Fibroblast of lung (primary cell): Measurements from ENCODE around the gene PAPOLG. TPM values are rescaled to one million over a fixed set of nuclear protein-coding genes. Genes with fewer than 3 reads are reported as not detected.

ENCODE experiments used
- DNase-seq, 2 donors: peaks; one replicate each; pipeline versions ENCODE4 v3.0.0 to v3.0.0-alpha.2; 2010; ENCODE audit warnings: low read depth in 2 of 2
- H2AFZ ChIP-seq: 2 replicates; pipeline ENCODE4 v1.5.1; 2012; ENCODE audit warnings: low read length, control low read depth, inconsistent platforms
- H3K27ac ChIP-seq: 2 replicates; pipeline ENCODE4 v1.5.1; 2011; ENCODE audit warnings: low read length, control low read depth; ENCODE audit not compliant: insufficient read depth
- H3K27me3 ChIP-seq: 2 replicates; pipeline ENCODE4 v1.5.1; 2011; ENCODE audit warnings: mild to moderate bottlenecking, low read length; ENCODE audit not compliant: control insufficient read depth, insufficient read depth
- H3K36me3 ChIP-seq: 2 replicates; pipeline ENCODE4 v1.5.1; 2011; ENCODE audit warnings: low read length; ENCODE audit not compliant: control insufficient read depth, insufficient read depth
- H3K4me1 ChIP-seq: 2 replicates; pipeline ENCODE4 v1.5.1; 2011; ENCODE audit warnings: low read length; ENCODE audit not compliant: control insufficient read depth, insufficient read depth; ENCODE audit errors: extremely low read depth
- H3K4me2 ChIP-seq: 2 replicates; pipeline ENCODE4 v1.5.1; 2011; ENCODE audit warnings: low read length, control low read depth; ENCODE audit not compliant: insufficient read depth; ENCODE audit errors: extremely low read depth
- H3K4me3 ChIP-seq, 4 experiments: fragments of 200-600 bp in 1 of 4; sonication (generic) in 1 of 4; replicated peaks in 1 of 4; 2 replicates each; pipeline ENCODE4 v1.5.1; 2011 to 2016; ENCODE audit warnings: low read length in 4 of 4, low read depth in 3 of 4, mild to moderate bottlenecking in 3 of 4, control low read depth in 2 of 4, inconsistent platforms in 1 of 4, mixed read lengths in 1 of 4; ENCODE audit not compliant: insufficient read depth in 1 of 4; ENCODE audit errors: control extremely low read depth in 1 of 4
- H3K79me2 ChIP-seq: 2 replicates; pipeline ENCODE4 v1.5.1; 2012; ENCODE audit warnings: mild to moderate bottlenecking, low read length, inconsistent platforms; ENCODE audit not compliant: control insufficient read depth, insufficient read depth
- H3K9ac ChIP-seq: 2 replicates; pipeline ENCODE4 v1.5.1; 2011; ENCODE audit warnings: mild to moderate bottlenecking, low read length, control low read depth; ENCODE audit not compliant: insufficient read depth
- H3K9me3 ChIP-seq: 2 replicates; pipeline ENCODE4 v1.5.1; 2012; ENCODE audit warnings: low read depth, low read length; ENCODE audit not compliant: control insufficient read depth, insufficient read depth
- H4K20me1 ChIP-seq: 2 replicates; pipeline ENCODE4 v1.5.1; 2011; ENCODE audit warnings: low read length; ENCODE audit not compliant: control insufficient read depth, insufficient read depth; ENCODE audit errors: extremely low read depth
- CTCF ChIP-seq, 2 donors: IDR thresholded peaks in 1 of 2; conservative IDR thresholded peaks in 1 of 2; 1 replicate in 1 of 2; 2 replicates in 1 of 2; pipeline ENCODE4 v1.5.1; 2011 to 2012; ENCODE audit warnings: low read length in 2 of 2, control low read depth in 1 of 2, inconsistent platforms in 1 of 2, low read depth in 1 of 2, mild to moderate bottlenecking in 1 of 2
- EZH2 ChIP-seq: IDR thresholded peaks from 2 replicates; pipeline ENCODE4 v1.5.1; 2012; ENCODE audit warnings: low read length, control low read depth, mild to moderate bottlenecking; ENCODE audit errors: missing control alignments
- polyA plus RNA-seq, 2 donors: library from polyadenylated mRNA; depleted of rRNA in 1 of 2; stranded (reverse) in 1 of 2; unstranded in 1 of 2; fragments of >200 nt; gene quantifications; 2 replicates each; pipeline ENCODE4 v1.2.1, GENCODE V29; 2011 to 2012; ENCODE audit warnings: missing spikeins in 1 of 2
- total RNA-seq: library from RNA; depleted of rRNA; stranded (reverse); fragments of >200 nt; gene quantifications from 2 replicates; pipeline ENCODE4 v1.2.1, GENCODE V29; 2014

PAPOLG gene
- total and polyA plus RNA-seq, 2 donors (not counting 1 experiment from before 2014, with no cell fraction given): 11.2 to 11.9 TPM

DNA sequence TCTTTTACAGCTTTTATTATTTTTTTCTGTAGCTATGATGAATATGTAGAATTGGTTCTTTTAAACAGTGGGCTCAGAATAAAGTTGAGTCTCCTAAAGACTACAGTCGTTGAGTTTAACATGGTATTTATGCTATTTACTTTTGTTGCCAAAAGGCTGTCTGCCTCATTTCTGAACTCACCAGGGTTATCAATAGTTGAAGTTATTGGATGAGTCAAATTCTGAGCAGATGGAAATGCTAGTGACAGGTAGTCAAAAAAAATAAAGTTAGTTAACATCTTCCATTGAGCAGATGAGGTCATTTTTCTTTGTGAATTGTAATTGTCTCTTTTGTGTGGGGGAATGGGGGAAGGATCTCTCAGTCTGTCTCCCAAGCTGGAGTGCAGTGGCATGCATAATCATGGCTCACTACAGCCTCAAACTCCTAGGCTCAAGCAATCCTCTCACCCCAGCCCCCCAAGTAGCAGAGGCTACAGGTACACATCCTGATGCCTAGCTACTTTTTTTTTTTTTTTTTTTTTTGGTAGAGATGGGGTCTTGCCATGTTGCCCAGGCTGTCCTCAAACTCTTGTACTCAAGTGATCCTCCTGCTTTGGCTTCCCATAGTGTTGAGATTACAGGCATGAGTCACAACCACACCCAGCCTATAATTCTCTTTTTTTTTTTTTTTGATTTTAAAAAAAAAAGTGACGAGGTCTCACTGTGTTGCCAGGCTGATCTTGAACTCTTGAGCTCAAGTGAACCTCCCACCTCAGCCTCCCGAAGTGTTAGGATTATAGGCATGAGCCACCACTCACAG, 8.9 kb downstream of the PAPOLG start:
- peak; percentile 16 to 32 for DNase-seq
- no peaks in the 10 kb centered on the region for H3K79me2 ChIP-seq
- H3K36me3 ChIP-seq: peaks cover 9% of the 10 kb centered on the region

GRCh38 chr2:60766283-60766682, 10.2 kb downstream of the PAPOLG start:
- Histone ChIP-seq H3K4me2 (no peak overlapping the region), H3K4me3 (no peak overlapping the region), H3K9me3 (no peaks in the 10 kb centered on the region), H3K36me3 (peaks cover 6% of the 10 kb centered on the region), H3K9ac (no peak overlapping the region), H2AFZ (no peak overlapping the region), H4K20me1 (no peaks in the 10 kb centered on the region), H3K4me1 (no peaks in the 10 kb centered on the region), H3K27ac (no peak overlapping the region), H3K79me2 (no peaks in the 10 kb centered on the region), H3K27me3 (no peaks in the 10 kb centered on the region)
- no peak for TF ChIP-seq EZH2
- no peak for TF ChIP-seq CTCF (conservative IDR thresholded peaks at IDR 0.05 in 1 of 2, IDR thresholded peaks at IDR 0.05 in 1 of 2; ENCODE audit: low read depth in 1 of 2, low read length in 2 of 2)
- DNase-seq: no peak

More for the DNA sequence above, 8.9 kb downstream of the PAPOLG start:
- no peak overlapping the region for H2AFZ ChIP-seq
- TF ChIP-seq CTCF (conservative IDR thresholded peaks at IDR 0.05 in 1 of 2, IDR thresholded peaks at IDR 0.05 in 1 of 2; ENCODE audit: low read depth in 1 of 2, low read length in 2 of 2) (no peak), EZH2 (no peak)
- H3K4me3 ChIP-seq: no peak overlapping the region
- H3K27ac ChIP-seq: no peak overlapping the region
- H4K20me1 ChIP-seq: no peaks in the 10 kb centered on the region
- H3K4me1 ChIP-seq: no peaks in the 10 kb centered on the region
- no peak overlapping the region for H3K4me2 ChIP-seq
- H3K27me3 ChIP-seq: no peaks in the 10 kb centered on the region
- no peak overlapping the region for H3K9ac ChIP-seq
- H3K9me3 ChIP-seq: no peaks in the 10 kb centered on the region

DNA sequence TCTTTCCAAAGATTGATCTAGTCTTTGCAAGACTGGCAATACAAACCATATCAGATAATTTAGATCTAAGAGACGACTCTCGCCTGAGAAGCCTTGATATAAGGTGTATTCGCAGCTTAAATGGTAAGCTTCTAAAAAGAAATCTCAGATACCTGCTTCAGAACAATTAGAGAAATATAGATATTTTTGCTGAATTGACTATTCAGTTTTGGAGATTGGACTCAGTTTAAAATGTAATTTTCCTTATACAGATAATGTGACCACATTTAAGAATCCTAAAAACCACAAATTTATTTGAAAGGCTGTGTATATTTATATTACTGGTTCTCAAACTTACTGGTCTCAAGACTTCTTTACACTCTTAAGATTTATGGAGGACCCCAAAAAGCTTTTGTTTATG, 15.4 kb downstream of the PAPOLG start:
- Histone ChIP-seq H3K9ac (no peak overlapping the region), H3K4me1 (no peaks in the 10 kb centered on the region), H4K20me1 (no peaks in the 10 kb centered on the region), H3K36me3 (peaks cover 3% of the 10 kb centered on the region), H3K4me2 (no peak overlapping the region), H3K4me3 (no peak overlapping the region), H3K9me3 (no peaks in the 10 kb centered on the region), H2AFZ (no peak overlapping the region), H3K27ac (no peak overlapping the region), H3K79me2 (no peaks in the 10 kb centered on the region), H3K27me3 (no peaks in the 10 kb centered on the region)
- no peak for DNase-seq
- TF ChIP-seq CTCF (conservative IDR thresholded peaks at IDR 0.05 in 1 of 2, IDR thresholded peaks at IDR 0.05 in 1 of 2; ENCODE audit: low read depth in 1 of 2, low read length in 2 of 2) (no peak), EZH2 (no peak)
